ENCODE measurements around the gene CPAMD8.

- TF ChIP-seq CTCF (IDR thresholded peaks at IDR 0.05) (no peak), EZH2 (IDR thresholded peaks at IDR 0.05; ENCODE audit: borderline replicate concordance, insufficient read depth, low read depth, low read length, poor library complexity, severe bottlenecking) (no peak)
Measured at GRCh38 chr19:16846901-16847300, 179.7 kb downstream of the CPAMD8 start.
